NT2/D1 (cell line): ENCODE measurements around the gene SCAF4.

Experiments
- YY1 ChIP-seq: IDR thresholded peaks from 2 replicates; pipeline ENCODE4 v1.6.1; 2011; ENCODE audit not compliant: insufficient read length, insufficient read depth
- ZNF274 ChIP-seq: IDR thresholded peaks from 2 replicates; pipeline ENCODE4 v1.6.1; 2011; ENCODE audit warnings: mild to moderate bottlenecking, low read depth, low read length

DNA sequence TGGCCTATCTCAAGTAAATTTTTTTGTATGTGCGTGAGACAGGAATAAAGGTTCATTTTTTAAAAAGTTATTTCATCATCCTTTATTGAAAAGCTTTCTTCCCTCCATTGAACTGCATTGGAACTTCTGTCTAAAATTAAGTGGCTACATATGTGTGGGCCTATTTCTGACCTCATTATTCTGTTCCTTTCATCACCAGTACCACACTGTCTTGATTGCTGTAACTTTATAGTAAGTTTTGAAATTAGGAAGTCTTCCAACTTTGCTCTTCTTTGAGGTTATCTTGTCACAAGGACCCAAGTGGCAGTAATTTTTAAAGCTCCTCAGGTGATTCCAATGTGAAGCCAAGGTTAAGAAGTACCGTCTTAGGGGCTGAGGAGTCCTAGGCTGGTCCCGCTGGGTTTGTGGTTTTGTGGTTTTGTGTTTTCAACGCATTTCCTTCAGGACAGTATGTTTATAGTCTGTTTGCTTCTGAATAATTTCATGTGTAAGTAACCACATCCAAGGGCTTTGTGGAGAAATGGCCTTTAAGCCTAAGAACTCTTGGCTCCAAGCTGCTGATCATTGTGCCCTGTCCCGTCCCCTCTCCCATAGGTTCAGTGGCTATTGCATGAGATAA lies 12.4 kb upstream of the SCAF4 start:
- TF ChIP-seq YY1 (no peak), ZNF274 (no peak)
